Erythroblast (primary cell): ENCODE measurements around the gene XYLT2.
"Not testable (repeated sequence)": the region's sequence is repeated elsewhere in the genome, so short reads cannot be mapped to it uniquely, and the experiment has no call there.

Experiments used
- GATA1 ChIP-seq: IDR thresholded peaks from 2 replicates; pipeline ENCODE4 v1.6.1; 2011; ENCODE audit warnings: low read depth, mild to moderate bottlenecking, control low read depth, low read length, moderate library complexity
- POLR2A ChIP-seq: IDR thresholded peaks from 2 replicates; pipeline ENCODE4 v1.6.1; 2011; ENCODE audit warnings: mild to moderate bottlenecking, low read length

- not testable (repeated sequence) for TF ChIP-seq POLR2A, GATA1
These were observed 45.1 kb upstream of the XYLT2 start for GRCh38 chr17:50300824-50301223.
